HEK293T (cell line): ENCODE measurements around the gene CYP2J2.
"Not testable (repeated sequence)": the region's sequence is repeated elsewhere in the genome, so short reads cannot be mapped to it uniquely, and the experiment has no call there.

Experiments used
- CTCF ChIA-PET: fragments of 350-600 bp; formaldehyde crosslinking; extraction: SDS; loops from one replicate; lab custom pipeline; 2021; ENCODE audit warnings: antibody characterized with exemption, inconsistent platforms; lab: Yijun Ruan, JAX
- POLR2A ChIA-PET: fragments of 350-600 bp; formaldehyde crosslinking; extraction: SDS; loops from one replicate; lab custom pipeline; 2020; ENCODE audit warnings: antibody characterized with exemption, inconsistent platforms; lab: Yijun Ruan, JAX
- DNase-seq: peaks from one replicate; pipeline ENCODE4 v3.0.0; 2012; ENCODE audit warnings: mixed read lengths; ENCODE audit errors: extremely low spot score
- ARNT ChIP-seq: fragments of 450-650 bp; IDR thresholded peaks from 2 replicates; pipeline ENCODE4 v1.6.1; 2017; ENCODE audit warnings: mild to moderate bottlenecking
- BHLHE40 ChIP-seq: fragments of 450-650 bp; IDR thresholded peaks from 2 replicates; pipeline ENCODE4 v1.6.1; 2016; ENCODE audit warnings: mild to moderate bottlenecking, moderate library complexity, borderline replicate concordance
- CTBP1 ChIP-seq: fragments of 450-650 bp; IDR thresholded peaks from 2 replicates; pipeline ENCODE4 v1.6.1; 2016; ENCODE audit warnings: borderline replicate concordance
- ELF4 ChIP-seq: fragments of 450-650 bp; IDR thresholded peaks from 2 replicates; pipeline ENCODE4 v1.6.1; 2017; ENCODE audit warnings: antibody characterized with exemption
- FOXA1 ChIP-seq: fragments of 450-650 bp; IDR thresholded peaks from 2 replicates; pipeline ENCODE4 v1.6.1; 2016; ENCODE audit warnings: mild to moderate bottlenecking
- FOXK2 ChIP-seq: fragments of 450-650 bp; IDR thresholded peaks from 2 replicates; pipeline ENCODE4 v1.6.1; 2016; ENCODE audit warnings: mild to moderate bottlenecking
- FOXM1 ChIP-seq: fragments of 450-650 bp; IDR thresholded peaks from 2 replicates; pipeline ENCODE4 v1.6.1; 2017; ENCODE audit warnings: mild to moderate bottlenecking, borderline replicate concordance
- HDGF ChIP-seq: fragments of 450-650 bp; IDR thresholded peaks from 2 replicates; pipeline ENCODE4 v1.6.1; 2017; ENCODE audit warnings: antibody characterized with exemption, borderline replicate concordance
- L3MBTL2 ChIP-seq: fragments of 450-650 bp; conservative IDR thresholded peaks from 2 replicates; pipeline ENCODE4 v1.6.1; 2016; ENCODE audit warnings: mild to moderate bottlenecking
- LEF1 ChIP-seq: fragments of 450-650 bp; IDR thresholded peaks from 2 replicates; pipeline ENCODE4 v1.6.1; 2017; ENCODE audit warnings: mild to moderate bottlenecking, borderline replicate concordance
- NFRKB ChIP-seq: fragments of 450-650 bp; IDR thresholded peaks from 2 replicates; pipeline ENCODE4 v1.6.1; 2016; ENCODE audit warnings: mild to moderate bottlenecking, moderate library complexity
- SP1 ChIP-seq: fragments of 450-650 bp; IDR thresholded peaks from 2 replicates; pipeline ENCODE4 v1.6.1; 2017
- SUZ12 ChIP-seq: fragments of 450-650 bp; IDR thresholded peaks from 2 replicates; pipeline ENCODE4 v1.6.1; 2016; ENCODE audit warnings: mild to moderate bottlenecking
- TARDBP ChIP-seq: fragments of 450-650 bp; IDR thresholded peaks from 2 replicates; pipeline ENCODE4 v1.6.1; 2016
- ZNF384 ChIP-seq: fragments of 450-650 bp; IDR thresholded peaks from 2 replicates; pipeline ENCODE4 v1.6.1; 2016
- TF ChIP-seq, protein P1 (sequence below): fragments of 450-650 bp; IDR thresholded peaks from 2 replicates; pipeline ENCODE4 v1.6.1; 2016

CYP2J2 gene

DNA sequence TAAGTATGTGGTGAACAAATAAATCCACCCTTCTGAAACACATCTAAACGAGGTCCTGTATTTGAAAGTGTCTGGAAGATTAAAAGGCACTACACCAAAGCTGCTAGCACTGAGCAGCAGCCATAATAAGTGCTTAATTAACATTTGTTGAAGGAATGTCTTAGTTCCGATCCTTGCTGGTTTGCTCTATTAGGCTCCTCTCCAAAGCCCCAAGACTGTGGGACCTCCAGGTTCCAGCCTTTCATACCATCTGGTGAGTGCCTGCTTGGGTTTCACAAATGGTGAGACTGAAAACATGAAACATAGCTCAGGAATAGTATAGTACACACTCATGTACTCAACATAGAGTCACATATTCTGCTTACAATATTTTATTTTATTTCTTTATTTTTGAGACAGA lies 640 bp upstream of the CYP2J2 start:
- TF ChIP-seq FOXA1, result no peak
- no peak for TF ChIP-seq L3MBTL2
- TF ChIP-seq BHLHE40, result no peak
- no peak for TF ChIP-seq CTBP1
- no peak for TF ChIP-seq LEF1
- ChIA-PET POLR2A (no interaction called here), CTCF (interaction anchor here (1.5 kb wide), 1 partner anchor 20 kb away, joined by 4 read pairs; no protein-coding TSS in a partner anchor)
- DNase-seq, result no peak

DNA sequence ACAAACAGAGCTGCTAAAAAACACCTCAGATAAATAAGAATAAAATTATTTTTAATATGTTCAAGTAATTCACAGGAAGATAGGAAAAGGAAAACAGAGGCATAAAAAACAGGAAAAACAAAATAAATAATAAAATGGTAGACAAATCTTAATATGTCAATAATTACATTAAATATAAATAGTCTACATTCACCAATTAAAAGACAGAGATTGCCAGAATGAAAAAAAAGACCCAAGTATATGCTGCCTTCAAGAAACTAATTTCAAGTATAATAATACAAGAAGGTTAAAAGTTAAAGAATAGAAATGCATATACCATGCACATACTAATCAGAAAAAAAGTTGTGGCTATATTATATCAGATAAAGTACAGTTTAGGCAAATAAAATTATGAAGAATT lies 1.9 kb downstream of the CYP2J2 start:
- ChIA-PET CTCF (no interaction called here), POLR2A (no interaction called here)
- DNase-seq, result no peak
- TF ChIP-seq LEF1 (no peak), ZNF384 (peak; percentile 66)

DNA sequence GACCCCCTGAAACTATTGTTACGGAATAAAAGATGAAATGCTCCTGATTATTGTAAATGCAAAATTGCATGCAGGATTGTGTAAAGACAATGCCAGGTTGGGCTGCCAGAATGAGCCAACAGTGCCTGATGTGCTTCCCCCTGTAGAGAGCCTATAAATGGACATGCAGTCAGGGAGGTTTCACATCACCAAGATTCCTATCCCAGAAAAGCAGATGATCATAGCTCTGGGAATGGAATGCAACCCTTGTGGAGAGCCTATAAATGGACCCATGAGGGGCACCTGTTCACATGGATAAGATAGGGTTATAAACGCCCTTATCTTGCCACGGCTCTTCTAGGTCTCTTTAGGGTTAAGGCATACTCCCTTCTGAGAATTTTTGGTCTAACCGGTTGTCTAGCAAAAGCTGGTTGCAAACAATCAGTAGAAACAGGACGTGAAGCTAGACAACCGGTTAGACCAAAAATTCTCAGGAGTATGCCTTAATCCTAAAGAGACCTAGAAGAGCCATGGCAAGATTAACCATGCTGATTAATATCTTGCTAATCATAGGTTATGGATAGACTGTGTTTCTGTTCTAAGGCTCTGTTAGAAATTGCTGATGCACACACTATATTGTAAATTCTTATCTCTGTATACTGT lies 5.2 kb downstream of the CYP2J2 start:
- POLR2A ChIA-PET, DNase-seq, CTCF ChIA-PET: not testable (repeated sequence)

DNA sequence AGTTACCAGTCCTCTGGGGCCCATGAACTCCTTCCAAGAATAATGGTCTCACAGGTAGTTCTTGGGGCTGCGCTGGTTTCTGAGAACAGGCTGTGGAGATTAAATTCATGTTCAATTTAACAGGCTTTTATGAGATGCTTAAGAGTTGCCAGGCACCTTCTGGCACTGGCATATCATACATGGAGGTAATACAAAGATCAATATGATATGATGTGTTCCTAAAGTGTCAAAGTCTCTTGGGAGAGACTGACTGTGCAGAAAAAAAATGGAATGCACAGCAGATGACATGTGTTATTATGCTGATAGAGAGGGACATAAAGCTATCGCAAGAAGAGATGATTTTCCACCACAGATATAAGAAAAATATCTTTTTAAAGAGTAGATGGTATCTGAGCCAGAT lies 6.8 kb downstream of the CYP2J2 start:
- TF ChIP-seq FOXK2 (no peak), FOXA1 (no peak), LEF1 (no peak), SUZ12 (no peak), FOXM1 (no peak), SP1 (no peak)
- DNase-seq, result no peak
- CTCF ChIA-PET, result no interaction called here
- POLR2A ChIA-PET, result no interaction called here

DNA sequence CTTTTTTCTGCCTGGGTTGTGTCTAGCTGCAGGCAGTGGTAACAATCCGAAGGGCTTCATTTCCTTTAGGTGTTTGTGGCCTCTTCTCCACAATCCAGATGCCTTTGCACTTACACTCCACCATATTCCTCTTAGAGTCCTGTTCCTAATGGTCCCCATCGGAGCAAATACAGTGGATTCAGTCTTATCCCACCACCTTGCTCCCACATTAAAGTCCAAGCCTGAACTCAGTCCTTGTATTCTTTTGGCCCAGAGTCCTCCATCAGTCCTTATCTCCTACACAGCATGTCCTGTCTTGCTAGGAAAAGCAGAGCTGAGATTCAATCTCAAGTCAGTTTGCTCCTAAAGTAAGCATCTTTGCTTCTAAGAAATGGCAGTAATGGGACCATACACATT lies 8.8 kb downstream of the CYP2J2 start:
- TF ChIP-seq CTBP1 (no peak), FOXA1 (no peak), SP1 (no peak), LEF1 (no peak), ARNT (no peak), FOXM1 (no peak), L3MBTL2 (no peak), NFRKB (no peak), ELF4 (no peak), ZNF384 (no peak), SUZ12 (no peak), BHLHE40 (no peak), HDGF (no peak), TARDBP (no peak), FOXK2 (no peak)
- TF ChIP-seq, protein P1, sequence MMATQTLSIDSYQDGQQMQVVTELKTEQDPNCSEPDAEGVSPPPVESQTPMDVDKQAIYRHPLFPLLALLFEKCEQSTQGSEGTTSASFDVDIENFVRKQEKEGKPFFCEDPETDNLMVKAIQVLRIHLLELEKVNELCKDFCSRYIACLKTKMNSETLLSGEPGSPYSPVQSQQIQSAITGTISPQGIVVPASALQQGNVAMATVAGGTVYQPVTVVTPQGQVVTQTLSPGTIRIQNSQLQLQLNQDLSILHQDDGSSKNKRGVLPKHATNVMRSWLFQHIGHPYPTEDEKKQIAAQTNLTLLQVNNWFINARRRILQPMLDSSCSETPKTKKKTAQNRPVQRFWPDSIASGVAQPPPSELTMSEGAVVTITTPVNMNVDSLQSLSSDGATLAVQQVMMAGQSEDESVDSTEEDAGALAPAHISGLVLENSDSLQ, result no peak
- ChIA-PET CTCF (no interaction called here), POLR2A (no interaction called here)
- DNase-seq, result no peak

DNA sequence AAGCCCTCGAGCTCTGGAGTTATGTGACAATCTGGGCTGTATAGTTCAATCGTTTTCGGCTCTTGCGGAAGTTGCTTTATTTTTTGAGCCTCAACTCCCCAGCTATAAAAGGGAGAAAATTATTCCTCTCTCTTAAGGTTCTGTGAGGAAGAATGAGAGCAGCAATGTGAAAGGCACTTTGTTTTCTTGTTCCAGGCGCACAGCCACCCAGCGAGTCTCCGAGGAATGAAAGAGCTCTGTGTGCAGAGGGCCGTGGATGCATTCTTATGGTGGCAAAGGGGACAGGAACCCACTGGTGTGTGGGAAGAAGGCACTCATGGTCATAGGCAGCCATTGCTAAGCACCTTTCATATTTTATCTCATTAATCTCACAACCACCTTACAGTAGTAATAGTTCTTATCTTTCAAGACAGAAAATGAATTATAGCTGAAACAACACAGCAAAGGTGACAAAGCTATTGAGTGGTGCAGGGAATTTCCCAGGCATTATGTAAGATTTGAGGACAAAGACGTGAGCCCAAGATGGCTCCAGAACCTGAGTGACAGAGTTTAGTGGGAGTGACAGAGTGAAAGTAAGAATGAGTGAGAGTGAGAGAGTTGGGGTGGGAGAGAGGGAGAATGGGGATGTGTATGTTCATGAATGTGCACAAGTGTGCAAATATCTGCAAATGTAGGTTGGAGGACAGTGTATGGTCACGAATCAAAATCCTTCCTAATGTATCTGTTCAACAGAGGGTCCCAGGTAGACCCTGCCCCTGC lies 9.4 kb downstream of the CYP2J2 start:
- no peak for TF ChIP-seq L3MBTL2
- no peak for TF ChIP-seq HDGF
- DNase-seq, result no peak
- ChIA-PET POLR2A (no interaction called here), CTCF (no interaction called here)

DNA sequence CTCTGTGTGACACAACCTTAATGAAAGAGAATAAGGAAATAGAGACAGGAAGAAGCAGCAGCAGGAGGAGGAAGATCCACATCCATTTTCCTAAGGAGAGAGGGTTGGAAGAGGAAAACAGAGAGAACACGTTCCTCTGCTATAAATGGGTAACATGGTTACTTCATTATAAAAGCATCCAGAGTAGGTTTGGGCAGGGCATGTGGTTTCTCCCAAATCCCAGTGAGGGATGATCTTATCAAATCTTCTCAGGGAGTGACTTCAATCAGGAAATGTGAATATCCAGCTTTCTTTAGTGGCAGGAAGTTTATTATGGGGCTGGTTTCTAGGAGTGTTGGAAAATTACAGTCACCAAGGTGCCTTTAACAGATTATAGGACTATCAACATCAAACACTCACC lies 11.1 kb downstream of the CYP2J2 start:
- CTCF ChIA-PET, result no interaction called here
- POLR2A ChIA-PET, result no interaction called here
- no peak for DNase-seq
- no peak for TF ChIP-seq TARDBP
- TF ChIP-seq FOXK2, result no peak
- TF ChIP-seq BHLHE40, result no peak
- no peak for TF ChIP-seq ARNT
- TF ChIP-seq CTBP1, result no peak
- TF ChIP-seq ZNF384, result no peak
- no peak for TF ChIP-seq SUZ12
- TF ChIP-seq L3MBTL2, result no peak
- no peak for TF ChIP-seq FOXM1
- TF ChIP-seq LEF1, result no peak
- TF ChIP-seq FOXA1, result no peak
- TF ChIP-seq HDGF, result no peak
- no peak for TF ChIP-seq ELF4
- TF ChIP-seq SP1, result no peak
- TF ChIP-seq, protein P1, result no peak

DNA sequence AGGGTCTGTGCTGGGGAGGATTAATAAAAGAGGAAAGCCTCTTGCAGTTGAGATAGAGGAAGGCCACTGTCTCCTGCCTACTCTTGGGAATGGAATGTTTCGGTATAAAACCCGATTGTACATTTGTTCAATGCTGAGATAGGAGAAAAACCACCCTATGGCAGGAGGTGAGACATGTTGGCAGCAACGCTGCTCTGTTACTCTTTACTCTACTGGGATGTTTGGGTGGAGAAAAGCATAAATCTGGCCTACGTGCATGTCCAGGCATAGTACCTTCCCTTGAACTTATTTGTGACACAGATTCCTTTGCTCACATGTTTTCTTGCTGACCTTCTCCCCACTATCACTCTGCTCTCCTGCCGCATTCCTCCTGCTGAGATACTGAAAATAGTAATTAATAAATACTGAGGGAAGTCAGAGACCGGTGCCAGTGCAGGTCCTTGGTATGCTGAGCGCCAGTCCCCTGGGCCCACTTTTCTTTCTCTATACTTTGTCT lies 11.7 kb downstream of the CYP2J2 start:
- POLR2A ChIA-PET, CTCF ChIA-PET, DNase-seq: not testable (repeated sequence)
